ENCODE data around the gene RBBP8NL. TPM values are rescaled to one million over a fixed set of nuclear protein-coding genes. Genes with fewer than 3 reads are reported as not detected.

RBBP8NL gene
- total RNA-seq, 5 donors from 2014 or later (not counting 1 experiment from before 2014, with no cell fraction given): not detected

DNA sequence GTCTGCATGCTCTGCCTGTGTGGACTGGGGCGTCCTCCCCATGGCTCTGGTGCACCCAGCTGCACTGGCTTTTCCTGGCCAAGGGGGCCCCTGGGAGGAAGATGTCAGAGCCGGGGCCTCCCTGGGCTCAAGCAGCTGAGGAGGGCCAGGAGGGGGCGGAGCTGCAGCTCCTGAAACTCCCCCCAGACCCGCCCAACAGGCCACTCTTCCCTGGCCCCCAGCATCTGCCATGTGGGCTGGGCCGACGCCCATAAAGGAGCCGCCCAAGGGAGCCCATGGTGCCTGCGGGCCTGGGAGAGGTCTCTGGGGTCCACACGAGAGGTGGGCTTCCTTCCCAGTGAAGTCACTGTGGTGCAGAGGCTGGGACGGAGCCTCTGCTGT lies 4.0 kb downstream of the RBBP8NL start:
- Histone ChIP-seq H3K4me1 (ENCODE audit: control insufficient read depth in 1 of 2, extremely low read depth in 1 of 2, insufficient read depth in 2 of 2, low read length in 2 of 2) (no peaks in the 10 kb centered on the region), H3K27ac (ENCODE audit: low read length) (no peak overlapping the region), H3K36me3 (ENCODE audit: control insufficient read depth in 2 of 2, extremely low read depth in 1 of 2, insufficient read depth in 1 of 2, low read length in 1 of 2) (no peaks in the 10 kb centered on the region), H3K9me3 (no peaks in the 10 kb centered on the region), H3K4me3 (ENCODE audit: control insufficient read depth in 1 of 2, extremely low read depth in 1 of 2, low read length in 1 of 2) (no peak overlapping the region), H3K27me3 (replicated peaks in 1 of 2; ENCODE audit: control insufficient read depth in 2 of 2, extremely low read depth in 1 of 2, insufficient read depth in 2 of 2, low read length in 1 of 2) (peaks cover 0 to 51% of the 10 kb centered on the region in 2 experiments)
- Mint-ChIP-seq H3K4me1 (no peaks in the 10 kb centered on the region), H3K9me3 (no peaks in the 10 kb centered on the region), H3K4me3 (no peak overlapping the region), H3K27ac (no peak overlapping the region), H3K36me3 (no peaks in the 10 kb centered on the region), H3K27me3 (no peaks in the 10 kb centered on the region)
- WGBS (ENCODE audit: insufficient coverage): 46% methylated on average over 10 of the region's 10 CpGs
- CTCF ChIA-PET: no interaction called here
- ATAC-seq (replicated peaks in 1 of 4): no peak
- no peak for DNase-seq
- POLR2A ChIA-PET: no interaction called here

DNA sequence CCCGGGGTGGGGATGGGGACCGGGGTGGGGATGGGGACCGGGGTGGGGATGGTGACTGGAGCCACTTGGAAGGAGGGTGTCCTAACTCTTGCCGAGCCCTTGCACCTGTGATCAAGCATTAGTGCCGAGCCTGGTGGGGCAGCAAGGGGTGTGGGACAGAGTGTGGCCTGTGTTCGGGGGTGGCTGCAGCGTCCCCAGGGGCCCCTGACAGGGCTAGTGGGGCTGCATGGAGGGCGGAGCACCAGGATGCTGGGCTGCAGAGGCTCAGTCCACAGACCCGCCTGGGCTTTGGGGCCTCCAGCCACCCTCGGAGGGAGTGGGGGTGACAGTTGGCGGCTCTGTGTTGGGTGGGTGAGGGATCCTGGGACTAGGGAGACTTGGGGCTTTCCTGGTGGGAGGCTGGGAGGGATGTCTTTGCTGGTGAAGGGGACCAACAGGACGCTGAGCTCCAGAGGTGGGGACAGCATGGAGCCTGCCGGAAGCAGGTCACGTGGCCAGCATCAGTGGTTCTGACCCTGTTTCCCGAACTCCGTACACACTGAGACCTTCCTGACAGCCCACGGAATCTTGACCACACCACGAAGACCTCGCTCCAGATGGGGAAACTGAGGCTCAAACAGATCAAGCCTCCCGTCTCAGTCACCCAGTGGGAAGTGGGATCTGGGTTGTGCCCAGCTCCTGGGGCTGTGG lies 4.6 kb downstream of the RBBP8NL start:
- Mint-ChIP-seq H3K36me3 (no peaks in the 10 kb centered on the region), H3K27ac (no peak overlapping the region), H3K9me3 (no peaks in the 10 kb centered on the region), H3K4me3 (no peak overlapping the region), H3K4me1 (no peaks in the 10 kb centered on the region), H3K27me3 (no peaks in the 10 kb centered on the region)
- Histone ChIP-seq H3K4me1 (ENCODE audit: control insufficient read depth in 1 of 2, extremely low read depth in 1 of 2, insufficient read depth in 2 of 2, low read length in 2 of 2) (no peaks in the 10 kb centered on the region), H3K27ac (ENCODE audit: low read length) (no peak overlapping the region), H3K36me3 (ENCODE audit: control insufficient read depth in 2 of 2, extremely low read depth in 1 of 2, insufficient read depth in 1 of 2, low read length in 1 of 2) (no peaks in the 10 kb centered on the region), H3K9me3 (no peaks in the 10 kb centered on the region), H3K27me3 (replicated peaks in 1 of 2; ENCODE audit: control insufficient read depth in 2 of 2, extremely low read depth in 1 of 2, insufficient read depth in 2 of 2, low read length in 1 of 2) (peaks cover 0 to 53% of the 10 kb centered on the region in 2 experiments), H3K4me3 (ENCODE audit: control insufficient read depth in 1 of 2, extremely low read depth in 1 of 2, low read length in 1 of 2) (no peak overlapping the region)
- ChIA-PET CTCF (no interaction called here), POLR2A (no interaction called here)
- ATAC-seq (replicated peaks in 1 of 4): no peak
- no peak for DNase-seq
- 83% methylated on average over 17 of the region's 20 CpGs for WGBS (ENCODE audit: insufficient coverage)

DNA sequence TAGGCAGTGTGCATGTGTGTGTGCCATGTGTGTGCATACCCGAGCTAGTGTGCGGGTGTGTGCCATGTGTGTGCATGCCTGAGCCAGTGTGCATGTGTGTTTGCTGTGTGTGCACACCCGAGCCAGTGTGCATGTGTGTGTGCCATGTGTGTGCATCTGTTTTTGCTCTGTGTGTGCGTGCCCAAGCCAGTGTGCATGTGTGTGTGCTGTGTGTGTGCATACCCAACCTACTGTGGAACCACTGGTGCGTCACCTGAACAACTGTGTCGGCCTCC lies 5.7 kb downstream of the RBBP8NL start:
- POLR2A ChIA-PET: no interaction called here
- no peaks in the 10 kb centered on the region for H3K4me1 ChIP-seq (ENCODE audit: control insufficient read depth in 1 of 2, extremely low read depth in 1 of 2, insufficient read depth in 2 of 2, low read length in 2 of 2)
- no peaks in the 10 kb centered on the region for H3K9me3 Mint-ChIP-seq
- CTCF ChIA-PET: no interaction called here
- H3K27ac Mint-ChIP-seq: no peak overlapping the region
- peaks cover 0 to 56% of the 10 kb centered on the region in 2 experiments for H3K27me3 ChIP-seq (replicated peaks in 1 of 2; ENCODE audit: control insufficient read depth in 2 of 2, extremely low read depth in 1 of 2, insufficient read depth in 2 of 2, low read length in 1 of 2)
- WGBS (ENCODE audit: insufficient coverage): 40% methylated on average over 2 of the region's 6 CpGs
- H3K4me3 Mint-ChIP-seq: no peak overlapping the region
- no peaks in the 10 kb centered on the region for H3K4me1 Mint-ChIP-seq
- H3K27ac ChIP-seq (ENCODE audit: low read length): no peak overlapping the region
- no peak for DNase-seq
- no peak overlapping the region for H3K4me3 ChIP-seq (ENCODE audit: control insufficient read depth in 1 of 2, extremely low read depth in 1 of 2, low read length in 1 of 2)
- ATAC-seq (replicated peaks in 1 of 4): no peak
- no peaks in the 10 kb centered on the region for H3K27me3 Mint-ChIP-seq
- H3K9me3 ChIP-seq: no peaks in the 10 kb centered on the region
- no peaks in the 10 kb centered on the region for H3K36me3 ChIP-seq (ENCODE audit: control insufficient read depth in 2 of 2, extremely low read depth in 1 of 2, insufficient read depth in 1 of 2, low read length in 1 of 2)
- H3K36me3 Mint-ChIP-seq: no peaks in the 10 kb centered on the region

DNA sequence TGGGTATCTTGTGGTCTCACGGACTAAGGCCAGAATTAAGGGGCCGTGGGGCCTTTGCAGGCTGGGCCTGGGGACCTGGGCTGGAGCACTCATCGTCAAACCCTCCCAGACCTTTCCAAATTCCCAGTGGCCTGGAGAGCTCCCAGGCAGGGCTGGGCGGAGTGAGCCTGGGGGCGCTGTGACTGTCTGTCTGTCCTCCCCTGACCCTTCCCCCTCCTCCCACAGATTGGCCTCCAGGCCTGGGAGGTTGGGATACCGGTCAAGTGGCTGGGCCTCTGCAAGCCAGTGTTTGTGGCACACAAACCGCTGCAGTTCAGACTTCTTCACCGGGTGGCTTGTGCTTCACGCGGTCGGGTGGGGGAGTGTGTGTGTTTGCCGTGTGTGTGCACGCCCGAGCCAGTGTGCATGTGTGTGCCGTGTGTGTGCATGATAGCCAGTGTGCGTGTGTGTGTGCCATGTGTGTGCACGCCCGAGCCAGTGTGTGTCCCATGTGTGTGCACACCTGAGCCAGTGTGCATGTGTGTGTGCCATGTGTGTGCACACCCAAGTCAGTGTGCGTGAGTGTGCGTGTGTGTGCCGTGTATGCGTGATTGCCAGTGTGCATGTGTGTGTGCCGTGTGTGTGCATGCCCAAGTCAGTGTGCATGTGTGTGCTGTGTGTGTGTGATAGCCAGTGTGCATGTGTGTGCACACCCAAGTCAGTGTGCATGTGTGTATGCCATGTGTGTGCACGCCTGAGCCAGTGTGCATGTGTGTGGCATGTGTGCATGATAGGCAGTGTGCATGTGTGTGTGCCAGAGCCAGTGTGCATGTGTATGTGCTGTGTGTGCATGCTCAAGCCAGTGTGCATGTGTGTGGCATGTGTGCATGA lies 6.3 kb downstream of the RBBP8NL start:
- no peak overlapping the region for H3K4me3 ChIP-seq (ENCODE audit: control insufficient read depth in 1 of 2, extremely low read depth in 1 of 2, low read length in 1 of 2)
- Mint-ChIP-seq H3K27ac (no peak overlapping the region), H3K36me3 (no peaks in the 10 kb centered on the region), H3K4me3 (no peak overlapping the region), H3K4me1 (no peaks in the 10 kb centered on the region), H3K9me3 (no peaks in the 10 kb centered on the region), H3K27me3 (no peaks in the 10 kb centered on the region)
- 82% methylated on average over 17 of the region's 24 CpGs for WGBS (ENCODE audit: insufficient coverage)
- ATAC-seq (replicated peaks in 1 of 4): no peak
- H3K27me3 ChIP-seq (replicated peaks in 1 of 2; ENCODE audit: control insufficient read depth in 2 of 2, extremely low read depth in 1 of 2, insufficient read depth in 2 of 2, low read length in 1 of 2): peaks cover 0 to 59% of the 10 kb centered on the region in 2 experiments
- H3K9me3 ChIP-seq: no peaks in the 10 kb centered on the region
- CTCF ChIA-PET: no interaction called here
- POLR2A ChIA-PET: no interaction called here
- no peak for DNase-seq
- H3K27ac ChIP-seq (ENCODE audit: low read length): no peak overlapping the region
- no peaks in the 10 kb centered on the region for H3K4me1 ChIP-seq (ENCODE audit: control insufficient read depth in 1 of 2, extremely low read depth in 1 of 2, insufficient read depth in 2 of 2, low read length in 2 of 2)
- no peaks in the 10 kb centered on the region for H3K36me3 ChIP-seq (ENCODE audit: control insufficient read depth in 2 of 2, extremely low read depth in 1 of 2, insufficient read depth in 1 of 2, low read length in 1 of 2)

DNA sequence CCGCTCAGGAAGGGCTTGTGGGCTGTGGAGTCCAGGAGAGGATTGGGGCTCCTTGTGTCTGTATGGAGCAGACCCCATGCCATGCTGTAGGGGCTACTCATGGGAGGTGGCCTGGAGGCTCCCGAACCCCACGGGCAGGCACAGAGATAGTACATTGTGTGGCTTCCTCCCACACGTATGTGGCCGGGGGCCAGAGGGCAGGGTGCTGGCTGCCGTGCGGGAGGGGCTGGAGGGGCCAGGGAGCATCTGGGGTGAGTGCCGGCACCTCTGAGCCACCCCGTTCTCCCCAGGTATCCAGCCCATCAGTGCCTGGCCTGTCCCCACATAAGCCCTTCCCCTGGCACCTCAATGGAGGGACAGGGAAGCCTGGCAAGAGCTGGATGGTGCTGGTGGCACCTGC lies 7.6 kb downstream of the RBBP8NL start:
- no peak overlapping the region for H3K27ac Mint-ChIP-seq
- Histone ChIP-seq H3K27me3 (replicated peaks in 1 of 2; ENCODE audit: control insufficient read depth in 2 of 2, extremely low read depth in 1 of 2, insufficient read depth in 2 of 2, low read length in 1 of 2) (peaks cover 0 to 55% of the 10 kb centered on the region in 2 experiments), H3K9me3 (no peaks in the 10 kb centered on the region), H3K4me3 (ENCODE audit: control insufficient read depth in 1 of 2, extremely low read depth in 1 of 2, low read length in 1 of 2) (no peak overlapping the region), H3K4me1 (ENCODE audit: control insufficient read depth in 1 of 2, extremely low read depth in 1 of 2, insufficient read depth in 2 of 2, low read length in 2 of 2) (no peaks in the 10 kb centered on the region), H3K36me3 (ENCODE audit: control insufficient read depth in 2 of 2, extremely low read depth in 1 of 2, insufficient read depth in 1 of 2, low read length in 1 of 2) (no peaks in the 10 kb centered on the region), H3K27ac (ENCODE audit: low read length) (no peak overlapping the region)
- H3K27me3 Mint-ChIP-seq: no peaks in the 10 kb centered on the region
- no peak for DNase-seq
- no peaks in the 10 kb centered on the region for H3K36me3 Mint-ChIP-seq
- H3K4me3 Mint-ChIP-seq: no peak overlapping the region
- CTCF ChIA-PET: no interaction called here
- POLR2A ChIA-PET: no interaction called here
- WGBS (ENCODE audit: insufficient coverage): 79% methylated on average over 8 of the region's 9 CpGs
- H3K9me3 Mint-ChIP-seq: no peaks in the 10 kb centered on the region
- H3K4me1 Mint-ChIP-seq: no peaks in the 10 kb centered on the region
- ATAC-seq (replicated peaks in 1 of 4): no peak

DNA sequence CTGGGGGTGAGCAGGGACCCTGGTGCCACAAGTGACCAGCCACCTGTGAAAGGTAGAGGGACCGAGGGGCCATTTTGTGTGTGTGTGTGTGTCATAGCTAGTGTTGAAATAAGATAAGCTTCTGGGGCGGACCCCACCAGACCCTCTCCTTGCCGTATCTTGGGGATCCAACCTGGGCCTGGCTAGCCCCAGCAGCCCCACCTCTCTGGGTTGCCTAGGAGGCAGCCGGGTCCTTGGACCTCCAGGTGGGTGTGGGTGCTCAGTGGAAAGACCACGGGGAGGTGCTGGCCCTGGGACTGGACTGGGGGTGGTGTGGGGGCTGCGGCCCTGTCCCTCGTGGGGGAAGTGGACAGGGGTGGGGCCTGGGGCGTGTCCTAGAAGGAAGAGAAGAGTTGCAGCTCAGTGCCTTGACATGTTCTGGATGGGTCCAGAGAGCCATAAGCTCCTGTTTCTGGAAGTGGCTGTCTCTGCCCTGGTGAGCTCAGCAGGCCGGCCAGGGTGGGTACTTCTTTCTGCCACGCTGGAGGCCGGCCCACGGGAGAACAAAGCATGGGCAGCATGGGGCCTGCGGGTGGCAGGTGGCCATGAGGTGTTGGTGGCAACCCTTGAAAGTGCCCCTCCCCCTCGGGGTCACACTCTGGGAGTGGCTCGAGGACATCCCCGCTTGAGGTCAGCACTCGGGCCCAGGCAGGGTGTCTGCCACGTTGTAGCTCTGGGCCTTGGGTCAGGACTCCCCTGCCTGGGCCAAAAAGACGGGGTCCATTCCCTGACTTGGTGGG lies 8.4 kb downstream of the RBBP8NL start:
- WGBS (ENCODE audit: insufficient coverage): 77% methylated on average over 14 of the region's 19 CpGs
- H3K9me3 ChIP-seq: no peaks in the 10 kb centered on the region
- ChIA-PET POLR2A (no interaction called here), CTCF (no interaction called here)
- Mint-ChIP-seq H3K4me1 (no peaks in the 10 kb centered on the region), H3K4me3 (no peak overlapping the region), H3K36me3 (no peaks in the 10 kb centered on the region), H3K27ac (no peak overlapping the region), H3K27me3 (no peaks in the 10 kb centered on the region), H3K9me3 (no peaks in the 10 kb centered on the region)
- H3K27me3 ChIP-seq (replicated peaks in 1 of 2; ENCODE audit: control insufficient read depth in 2 of 2, extremely low read depth in 1 of 2, insufficient read depth in 2 of 2, low read length in 1 of 2): peaks cover 0 to 46% of the 10 kb centered on the region in 2 experiments
- H3K4me3 ChIP-seq (ENCODE audit: control insufficient read depth in 1 of 2, extremely low read depth in 1 of 2, low read length in 1 of 2): no peak overlapping the region
- ATAC-seq (replicated peaks in 1 of 4) (no peak), DNase-seq (no peak)
- no peaks in the 10 kb centered on the region for H3K36me3 ChIP-seq (ENCODE audit: control insufficient read depth in 2 of 2, extremely low read depth in 1 of 2, insufficient read depth in 1 of 2, low read length in 1 of 2)
- no peaks in the 10 kb centered on the region for H3K4me1 ChIP-seq (ENCODE audit: control insufficient read depth in 1 of 2, extremely low read depth in 1 of 2, insufficient read depth in 2 of 2, low read length in 2 of 2)
- no peak overlapping the region for H3K27ac ChIP-seq (ENCODE audit: low read length)

Measured in T-cell (primary cell).